GM18909 (cell line): ENCODE results near the gene CD22.
A peak's percentile ranks its signal among the peaks of the same experiment; 100 is the strongest.

ENCODE experiments used
- ATAC-seq: cut with Tn5 transposase; IDR thresholded peaks from one replicate; pipeline ENCODE4 v1.9.1; 2021; ENCODE audit warnings: mild to moderate bottlenecking; ENCODE audit not compliant: unreplicated experiment, poor library complexity

Gene CD22

GRCh38 chr19:35310811-35311465 is 18.0 kb upstream of the CD22 start:
- no peak for ATAC-seq

GRCh38 chr19:35311901-35312665 is 16.9 kb upstream of the CD22 start:
- no peak for ATAC-seq

- no peak for ATAC-seq
These were observed 15.4 kb upstream of the CD22 start for GRCh38 chr19:35313587-35313986.

- no peak for ATAC-seq
These were observed 15.0 kb upstream of the CD22 start for GRCh38 chr19:35314031-35314430.

GRCh38 chr19:35314858-35315470 is 14.0 kb upstream of the CD22 start:
- no peak for ATAC-seq

- ATAC-seq, result no peak
These were observed 13.1 kb upstream of the CD22 start for GRCh38 chr19:35315883-35316282.

- no peak for ATAC-seq
These were observed 12.4 kb upstream of the CD22 start for GRCh38 chr19:35316560-35316959.

- no peak for ATAC-seq
These were observed 11.4 kb upstream of the CD22 start for GRCh38 chr19:35317464-35318043.

- ATAC-seq, result no peak
These were observed 10.1 kb upstream of the CD22 start for GRCh38 chr19:35318679-35319448.

GRCh38 chr19:35320065-35320713 is 8.8 kb upstream of the CD22 start:
- ATAC-seq, result no peak

- ATAC-seq, result no peak
These were observed 7.7 kb upstream of the CD22 start for GRCh38 chr19:35321291-35321690.

GRCh38 chr19:35322014-35322413 is 7.0 kb upstream of the CD22 start:
- ATAC-seq, result no peak

GRCh38 chr19:35327642-35328041 is 1.3 kb upstream of the CD22 start:
- ATAC-seq, result no peak

- ATAC-seq, result no peak
These were observed 336 bp downstream of the CD22 start for GRCh38 chr19:35329323-35329722.

- peak; percentile 64 for ATAC-seq
These were observed 1.5 kb downstream of the CD22 start for GRCh38 chr19:35330475-35330874.

GRCh38 chr19:35331551-35332214 is 2.7 kb downstream of the CD22 start:
- ATAC-seq, result no peak

- no peak for ATAC-seq
These were observed 3.8 kb downstream of the CD22 start for GRCh38 chr19:35332817-35333216.

GRCh38 chr19:35334144-35334753 is 5.3 kb downstream of the CD22 start:
- no peak for ATAC-seq
